ENCODE measurements around the gene TENM4.

The TENM4 gene

DNA sequence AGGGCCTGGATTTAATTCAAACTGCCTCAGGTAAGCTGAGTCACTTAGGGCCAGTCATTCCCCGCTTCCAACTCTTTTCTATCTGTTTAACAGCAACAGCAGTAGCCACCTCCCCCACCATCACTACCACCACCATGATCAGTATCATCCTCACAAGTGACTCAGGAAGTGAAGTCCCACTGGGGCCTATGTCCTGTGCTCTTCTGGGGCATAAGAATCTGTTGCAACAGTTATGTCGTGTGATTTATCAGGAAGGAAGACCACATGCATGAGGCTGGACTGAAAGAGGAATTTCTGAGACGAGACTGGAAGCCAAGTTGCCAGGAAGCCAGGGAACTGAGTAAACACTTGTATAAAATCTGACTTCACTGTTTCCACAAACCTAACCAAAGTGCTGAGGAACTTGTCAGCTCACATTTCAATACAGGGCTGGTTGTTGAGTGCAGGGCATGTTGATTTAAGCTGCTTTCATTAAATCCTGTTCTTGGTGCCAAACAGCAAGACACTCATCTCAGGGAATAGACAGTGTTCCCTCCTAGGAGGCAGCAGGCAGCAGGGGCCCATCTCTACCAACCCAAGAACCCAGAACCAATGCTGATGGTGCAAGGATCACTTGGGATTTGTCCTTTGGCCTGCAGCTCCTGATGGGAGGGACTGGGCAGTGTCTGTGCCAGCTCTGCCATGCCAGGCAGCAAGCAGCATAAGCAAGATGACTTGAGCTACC lies 639.5 kb downstream of the TENM4 start:
- Histone ChIP-seq H3K9me3 (ENCODE audit: low read depth, low read length) (no peaks in the 10 kb centered on the region), H3K4me3 (no peak overlapping the region), H3K36me3 (ENCODE audit: insufficient read depth, low read length) (no peaks in the 10 kb centered on the region), H3K27ac (no peak overlapping the region), H3K9ac (ENCODE audit: insufficient read length) (no peak overlapping the region)
- TF ChIP-seq EZH2 (IDR thresholded peaks at IDR 0.05) (no peak), POLR2AphosphoS5 (IDR thresholded peaks at IDR 0.05; ENCODE audit: borderline replicate concordance, low read depth, low read length) (no peak), FOXP2 (optimal IDR thresholded peaks at IDR 0.05; ENCODE audit: control extremely low read depth, extremely low read length, insufficient read depth) (no peak)
- DNase-seq (ENCODE audit: low read depth, low spot score) = no peak

DNA sequence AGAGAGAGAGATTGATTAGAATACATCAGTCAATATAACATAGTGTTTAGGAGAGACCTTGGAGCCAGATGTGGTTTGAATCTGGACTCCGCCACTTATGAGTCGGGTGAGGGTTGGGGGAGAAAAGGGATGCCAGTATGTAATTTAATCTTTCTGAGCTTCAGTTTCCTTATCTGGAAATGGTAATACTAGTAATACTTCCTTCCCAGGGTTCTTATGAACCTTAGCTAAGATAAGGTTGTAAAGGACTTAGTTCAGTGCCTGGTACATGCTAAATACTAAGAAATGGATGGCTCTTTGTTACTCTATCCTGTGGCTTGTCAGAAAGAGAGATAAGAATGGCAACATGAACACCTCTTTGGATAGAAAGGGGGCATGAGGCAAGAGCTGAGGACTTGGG lies 640.1 kb downstream of the TENM4 start:
- no peak overlapping the region for H3K4me3 ChIP-seq
- H3K9ac ChIP-seq (ENCODE audit: insufficient read length) = no peak overlapping the region
- no peak for TF ChIP-seq POLR2AphosphoS5 (IDR thresholded peaks at IDR 0.05; ENCODE audit: borderline replicate concordance, low read depth, low read length)
- no peak for TF ChIP-seq EZH2 (IDR thresholded peaks at IDR 0.05)
- no peak for TF ChIP-seq FOXP2 (optimal IDR thresholded peaks at IDR 0.05; ENCODE audit: control extremely low read depth, extremely low read length, insufficient read depth)
- no peak for DNase-seq (ENCODE audit: low read depth, low spot score)
- H3K27ac ChIP-seq = no peak overlapping the region
- no peaks in the 10 kb centered on the region for H3K36me3 ChIP-seq (ENCODE audit: insufficient read depth, low read length)
- H3K9me3 ChIP-seq (ENCODE audit: low read depth, low read length) = no peaks in the 10 kb centered on the region

DNA sequence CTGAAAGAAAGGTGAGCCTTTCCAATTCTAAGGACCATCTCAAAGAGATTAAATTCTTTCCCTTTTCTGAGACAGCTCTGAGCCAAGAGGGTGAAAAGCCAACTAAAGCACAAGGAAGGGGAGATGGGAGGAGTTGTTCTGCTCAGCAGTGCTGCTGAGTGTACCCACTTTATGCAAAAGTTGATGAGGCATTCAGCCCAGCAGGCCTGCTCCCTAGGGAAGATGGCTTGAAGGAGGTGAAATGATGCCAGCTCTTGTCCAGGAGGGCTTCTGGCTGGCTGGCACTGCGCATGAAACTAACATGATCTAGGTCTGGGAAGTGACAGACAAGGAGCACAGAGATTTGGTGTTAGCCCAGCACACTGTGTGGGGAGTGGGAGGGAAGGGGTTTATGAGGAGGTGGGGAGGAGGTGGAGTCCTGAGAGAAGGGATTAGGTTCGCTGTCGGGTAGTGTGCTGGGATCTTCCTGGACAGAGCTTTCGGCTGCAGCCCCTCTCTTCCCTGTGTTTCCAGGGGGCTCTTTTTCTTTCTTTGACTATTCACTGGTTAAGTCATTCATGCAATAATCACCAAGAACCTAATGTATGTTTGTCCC lies 640.6 kb downstream of the TENM4 start:
- Histone ChIP-seq H3K4me3 (no peak overlapping the region), H3K9me3 (ENCODE audit: low read depth, low read length) (no peaks in the 10 kb centered on the region), H3K36me3 (ENCODE audit: insufficient read depth, low read length) (no peaks in the 10 kb centered on the region), H3K27ac (no peak overlapping the region), H3K9ac (ENCODE audit: insufficient read length) (no peak overlapping the region)
- DNase-seq (ENCODE audit: low read depth, low spot score) = no peak
- TF ChIP-seq EZH2 (IDR thresholded peaks at IDR 0.05) (no peak), POLR2AphosphoS5 (IDR thresholded peaks at IDR 0.05; ENCODE audit: borderline replicate concordance, low read depth, low read length) (no peak), FOXP2 (optimal IDR thresholded peaks at IDR 0.05; ENCODE audit: control extremely low read depth, extremely low read length, insufficient read depth) (no peak)

DNA sequence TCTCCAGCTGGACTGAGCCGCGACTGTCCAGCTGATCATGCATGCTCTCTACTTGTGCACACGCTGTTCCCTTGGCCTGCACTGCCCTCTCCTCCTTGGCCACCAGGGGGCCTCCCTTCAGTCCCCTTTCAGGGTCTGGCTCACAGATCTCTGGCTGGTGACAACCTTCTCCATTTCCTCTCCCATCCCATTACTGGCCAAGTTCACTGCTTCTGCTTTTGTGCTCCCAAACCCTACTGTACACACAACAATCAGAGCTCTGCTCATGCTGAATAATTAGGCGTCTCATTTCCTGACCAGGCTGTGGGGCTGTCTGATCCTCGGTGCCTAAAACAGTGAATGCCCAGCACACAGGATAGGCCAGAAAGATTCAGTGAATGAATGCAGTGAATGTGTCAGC lies 642.2 kb downstream of the TENM4 start:
- TF ChIP-seq FOXP2 (optimal IDR thresholded peaks at IDR 0.05; ENCODE audit: control extremely low read depth, extremely low read length, insufficient read depth) (no peak), POLR2AphosphoS5 (IDR thresholded peaks at IDR 0.05; ENCODE audit: borderline replicate concordance, low read depth, low read length) (no peak), EZH2 (IDR thresholded peaks at IDR 0.05) (no peak)
- Histone ChIP-seq H3K9ac (ENCODE audit: insufficient read length) (no peak overlapping the region), H3K36me3 (ENCODE audit: insufficient read depth, low read length) (no peaks in the 10 kb centered on the region), H3K4me3 (no peak overlapping the region), H3K9me3 (ENCODE audit: low read depth, low read length) (no peaks in the 10 kb centered on the region), H3K27ac (no peak overlapping the region)
- DNase-seq (ENCODE audit: low read depth, low spot score) = no peak

DNA sequence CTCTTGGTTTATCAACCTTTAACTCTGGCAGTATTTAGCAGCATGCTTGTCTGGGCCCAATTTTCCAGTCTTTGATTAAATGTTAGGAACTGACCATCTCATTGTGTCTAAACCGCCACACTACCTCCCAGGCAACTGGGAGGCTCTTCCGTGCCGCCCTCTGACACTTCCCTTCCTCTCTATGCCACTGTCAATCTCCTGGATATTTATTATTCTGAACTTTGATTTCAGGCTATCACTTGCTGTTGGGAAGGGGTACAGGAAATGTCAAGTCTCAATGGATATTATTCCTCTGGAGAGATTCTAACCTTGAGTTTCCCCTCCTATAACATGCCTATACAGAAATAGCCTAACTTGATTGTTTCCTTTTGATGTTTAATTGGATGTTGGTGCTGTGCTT lies 643.3 kb downstream of the TENM4 start:
- Histone ChIP-seq H3K27ac (no peak overlapping the region), H3K9ac (ENCODE audit: insufficient read length) (no peak overlapping the region)

DNA sequence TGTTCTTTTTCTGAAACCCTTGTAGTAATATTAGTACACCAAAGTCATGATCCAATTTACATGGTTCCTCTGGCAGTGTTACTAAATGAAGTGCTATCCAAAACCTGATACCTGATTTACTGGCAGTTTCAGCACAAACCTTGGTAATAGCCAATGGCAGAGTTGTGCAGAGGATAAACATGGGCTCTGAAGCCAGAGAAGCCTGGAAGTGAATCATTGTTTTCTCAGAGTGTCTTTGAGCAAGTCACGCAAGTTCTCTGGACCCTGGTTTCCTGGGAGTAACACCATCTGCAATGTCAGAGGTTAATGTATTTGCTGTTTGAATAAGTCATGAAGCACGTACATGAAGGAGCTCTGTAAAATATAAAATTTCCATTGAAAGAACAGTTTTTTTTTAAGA lies 643.9 kb downstream of the TENM4 start:
- no peaks in the 10 kb centered on the region for H3K36me3 ChIP-seq (ENCODE audit: insufficient read depth, low read length)
- no peak overlapping the region for H3K4me3 ChIP-seq
- no peak for DNase-seq (ENCODE audit: low read depth, low spot score)
- H3K9me3 ChIP-seq (ENCODE audit: low read depth, low read length) = no peaks in the 10 kb centered on the region
- no peak for TF ChIP-seq POLR2AphosphoS5 (IDR thresholded peaks at IDR 0.05; ENCODE audit: borderline replicate concordance, low read depth, low read length)
- TF ChIP-seq EZH2 (IDR thresholded peaks at IDR 0.05) = no peak
- no peak for TF ChIP-seq FOXP2 (optimal IDR thresholded peaks at IDR 0.05; ENCODE audit: control extremely low read depth, extremely low read length, insufficient read depth)
- no peak overlapping the region for H3K9ac ChIP-seq (ENCODE audit: insufficient read length)
- H3K27ac ChIP-seq = no peak overlapping the region

More for the DNA sequence above, 643.3 kb downstream of the TENM4 start:
- DNase-seq (ENCODE audit: low read depth, low spot score) = no peak
- TF ChIP-seq EZH2 (IDR thresholded peaks at IDR 0.05) = no peak
- no peak for TF ChIP-seq POLR2AphosphoS5 (IDR thresholded peaks at IDR 0.05; ENCODE audit: borderline replicate concordance, low read depth, low read length)
- Histone ChIP-seq H3K36me3 (ENCODE audit: insufficient read depth, low read length) (no peaks in the 10 kb centered on the region), H3K9me3 (ENCODE audit: low read depth, low read length) (no peaks in the 10 kb centered on the region), H3K4me3 (no peak overlapping the region)

DNA sequence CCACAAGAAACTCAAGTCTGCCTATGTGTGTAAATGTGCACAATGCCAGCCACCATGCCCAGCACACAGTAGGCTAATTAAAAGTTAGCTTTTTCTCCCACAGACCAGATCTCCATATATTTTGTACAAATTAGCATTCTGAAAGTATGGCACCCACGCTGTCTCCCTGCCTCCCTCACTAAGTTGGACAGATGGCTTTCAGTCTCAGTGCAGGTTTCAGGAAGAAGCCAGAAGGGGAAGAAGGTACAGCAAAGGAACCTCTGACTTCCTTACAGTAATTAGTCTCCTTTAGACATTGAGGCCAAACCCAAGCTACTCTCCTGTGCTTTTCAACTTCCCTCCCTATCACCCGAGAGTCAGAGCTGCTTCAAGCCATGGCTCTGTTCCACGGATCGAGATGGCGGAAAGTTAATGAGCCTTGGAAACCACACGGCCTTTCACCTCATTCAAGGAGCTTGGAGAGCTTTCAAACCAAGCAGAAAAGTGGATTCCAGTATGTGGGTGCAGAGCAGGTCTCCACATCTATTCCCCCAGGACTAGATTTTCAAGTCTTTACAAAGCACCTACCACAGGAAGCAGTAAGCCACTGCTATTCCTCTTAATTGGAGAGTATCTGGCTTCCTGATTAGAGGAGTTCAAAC lies 645.1 kb downstream of the TENM4 start:
- no peaks in the 10 kb centered on the region for H3K36me3 ChIP-seq (ENCODE audit: insufficient read depth, low read length)
- H3K9me3 ChIP-seq (ENCODE audit: low read depth, low read length) = no peaks in the 10 kb centered on the region
- no peak for DNase-seq (ENCODE audit: low read depth, low spot score)
- H3K4me3 ChIP-seq = no peak overlapping the region
- no peak overlapping the region for H3K27ac ChIP-seq
- no peak overlapping the region for H3K9ac ChIP-seq (ENCODE audit: insufficient read length)
- TF ChIP-seq EZH2 (IDR thresholded peaks at IDR 0.05) = no peak
- no peak for TF ChIP-seq FOXP2 (optimal IDR thresholded peaks at IDR 0.05; ENCODE audit: control extremely low read depth, extremely low read length, insufficient read depth)
- no peak for TF ChIP-seq POLR2AphosphoS5 (IDR thresholded peaks at IDR 0.05; ENCODE audit: borderline replicate concordance, low read depth, low read length)

DNA sequence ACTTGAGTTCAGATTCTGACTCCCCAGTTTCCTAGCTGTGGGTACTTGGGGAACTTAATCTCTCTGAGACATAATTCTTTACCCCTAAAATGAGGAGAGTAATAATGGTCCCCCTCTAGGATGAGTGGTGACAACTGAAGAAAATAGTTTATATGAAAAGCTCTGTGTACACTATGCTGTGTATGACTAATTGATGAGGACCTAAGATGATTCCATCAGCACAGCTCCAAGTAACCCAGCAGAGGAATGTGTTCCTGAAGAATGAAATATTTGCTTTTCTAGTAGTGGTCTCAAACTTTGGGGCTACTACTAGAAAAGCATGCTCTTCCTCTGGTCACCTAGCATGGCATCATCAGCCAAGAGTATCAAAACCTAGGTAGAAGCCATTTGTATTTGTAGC lies 648.9 kb downstream of the TENM4 start:
- H3K9ac ChIP-seq (ENCODE audit: insufficient read length) = no peak overlapping the region
- no peak overlapping the region for H3K4me3 ChIP-seq
- no peak overlapping the region for H3K27ac ChIP-seq
- H3K9me3 ChIP-seq (ENCODE audit: low read depth, low read length) = no peaks in the 10 kb centered on the region
- H3K36me3 ChIP-seq (ENCODE audit: insufficient read depth, low read length) = no peaks in the 10 kb centered on the region
- TF ChIP-seq POLR2AphosphoS5 (IDR thresholded peaks at IDR 0.05; ENCODE audit: borderline replicate concordance, low read depth, low read length) = no peak
- no peak for TF ChIP-seq FOXP2 (optimal IDR thresholded peaks at IDR 0.05; ENCODE audit: control extremely low read depth, extremely low read length, insufficient read depth)
- no peak for TF ChIP-seq EZH2 (IDR thresholded peaks at IDR 0.05)
- DNase-seq (ENCODE audit: low read depth, low spot score) = no peak
